Natural killer cell (primary cell): ENCODE measurements around the gene PREX1. TPM values are rescaled to one million over a fixed set of nuclear protein-coding genes. Genes with fewer than 3 reads are reported as not detected.

Experiments
- ATAC-seq, 3 donors: fragments of 150-1000 bp in 2 of 3; fragments of 200-7000 bp in 1 of 3; cut with Tn5 transposase; 1 replicate in 1 of 3; 2 replicates in 2 of 3; pipeline ENCODE4 v1.10.0; 2021; ENCODE audit warnings: mild to moderate bottlenecking in 2 of 3, moderate library complexity in 2 of 3
- DNase-seq, 2 donors: peaks; one replicate each; pipeline versions ENCODE4 v3.0.0 to v3.0.0-alpha.2; 2013 to 2021; ENCODE audit warnings: mixed read lengths in 1 of 2
- H3K27ac ChIP-seq: one replicate; pipeline ENCODE4 v1.5.1; 2013; ENCODE audit warnings: mild to moderate bottlenecking, low read length
- H3K27me3 ChIP-seq: one replicate; pipeline ENCODE4 v1.6.1; 2013; ENCODE audit warnings: low read length; ENCODE audit not compliant: control insufficient read depth, insufficient read depth
- H3K36me3 ChIP-seq: one replicate; pipeline ENCODE4 v1.6.1; 2013; ENCODE audit warnings: low read length; ENCODE audit not compliant: control insufficient read depth, insufficient read depth
- H3K4me1 ChIP-seq: one replicate; pipeline ENCODE4 v1.6.1; 2013; ENCODE audit warnings: low read length; ENCODE audit not compliant: control insufficient read depth, insufficient read depth
- H3K4me3 ChIP-seq: one replicate; pipeline ENCODE4 v1.5.1; 2013; ENCODE audit warnings: low read length
- H3K9me3 ChIP-seq: one replicate; pipeline ENCODE4 v1.6.1; 2013; ENCODE audit warnings: low read length; ENCODE audit not compliant: control insufficient read depth, insufficient read depth
- H3K27ac Mint-ChIP-seq, 2 donors: one replicate each; pipeline ENCODE4 v1.8.0; 2022; ENCODE audit warnings: mild to moderate bottlenecking in 2 of 2, mixed read lengths in 2 of 2, moderate library complexity in 1 of 2
- H3K27me3 Mint-ChIP-seq, 2 donors: one replicate each; pipeline ENCODE4 v1.8.0; 2022; ENCODE audit warnings: low read depth in 2 of 2, mixed read lengths in 2 of 2
- H3K36me3 Mint-ChIP-seq: one replicate; pipeline ENCODE4 v1.8.0; 2022; ENCODE audit warnings: mixed read lengths
- H3K4me1 Mint-ChIP-seq, 2 donors: one replicate each; pipeline ENCODE4 v1.8.0; 2022; ENCODE audit warnings: mixed read lengths in 2 of 2
- H3K4me3 Mint-ChIP-seq: one replicate; pipeline ENCODE4 v1.8.0; 2022; ENCODE audit warnings: mild to moderate bottlenecking, moderate library complexity, mixed read lengths
- H3K9me3 Mint-ChIP-seq, 2 donors: one replicate each; pipeline ENCODE4 v1.8.0; 2022; ENCODE audit warnings: mixed read lengths in 2 of 2
- WGBS: methylation state at CpG from one replicate; pipeline ENCODE4 v1.1.7; 2013; ENCODE audit warnings: missing lambda C conversion rate; ENCODE audit not compliant: insufficient coverage; 5-methylcytosine and 5-hydroxymethylcytosine counted together
- intact Hi-C: fragments of 100-400 bp; cut with micrococcal nuclease; formaldehyde crosslinking; loops from one replicate; pipeline ENCODE4 v1.14.2; 2022
- total RNA-seq, 4 donors: library from RNA; stranded (reverse); fragments of 120-200 nt in 1 of 4; gene quantifications; one replicate each; pipeline versions ENCODE4 v1.2.3 to v1.2.4, GENCODE V29; 2013 to 2022
- TF ChIP-seq, protein P1 (sequence below): fragments of 200-600 bp; IDR thresholded peaks from one replicate; pipeline ENCODE4 v1.8.0; 2022; ENCODE audit warnings: antibody characterized with exemption

The PREX1 gene
- total RNA-seq, 3 donors from 2014 or later (not counting 1 experiment from before 2014, with no cell fraction given) = 382 to 392 (median 389) TPM

GRCh38 chr20:48809673-48810072 is 18.1 kb downstream of the PREX1 start:
- Histone ChIP-seq H3K27me3 (no peaks in the 10 kb centered on the region), H3K9me3 (peaks cover 14% of the 10 kb centered on the region), H3K4me1 (peaks cover 85% of the 10 kb centered on the region), H3K36me3 (peaks cover 31% of the 10 kb centered on the region), H3K4me3 (no peak overlapping the region), H3K27ac (no peak overlapping the region)
- peak overlapping the region; percentile 74 for H3K4me3 Mint-ChIP-seq
- ATAC-seq = no peak
- H3K27me3 Mint-ChIP-seq = no peaks in the 10 kb centered on the region
- intact Hi-C loops = no loop called here
- DNase-seq = no peak
- TF ChIP-seq, protein P1, sequence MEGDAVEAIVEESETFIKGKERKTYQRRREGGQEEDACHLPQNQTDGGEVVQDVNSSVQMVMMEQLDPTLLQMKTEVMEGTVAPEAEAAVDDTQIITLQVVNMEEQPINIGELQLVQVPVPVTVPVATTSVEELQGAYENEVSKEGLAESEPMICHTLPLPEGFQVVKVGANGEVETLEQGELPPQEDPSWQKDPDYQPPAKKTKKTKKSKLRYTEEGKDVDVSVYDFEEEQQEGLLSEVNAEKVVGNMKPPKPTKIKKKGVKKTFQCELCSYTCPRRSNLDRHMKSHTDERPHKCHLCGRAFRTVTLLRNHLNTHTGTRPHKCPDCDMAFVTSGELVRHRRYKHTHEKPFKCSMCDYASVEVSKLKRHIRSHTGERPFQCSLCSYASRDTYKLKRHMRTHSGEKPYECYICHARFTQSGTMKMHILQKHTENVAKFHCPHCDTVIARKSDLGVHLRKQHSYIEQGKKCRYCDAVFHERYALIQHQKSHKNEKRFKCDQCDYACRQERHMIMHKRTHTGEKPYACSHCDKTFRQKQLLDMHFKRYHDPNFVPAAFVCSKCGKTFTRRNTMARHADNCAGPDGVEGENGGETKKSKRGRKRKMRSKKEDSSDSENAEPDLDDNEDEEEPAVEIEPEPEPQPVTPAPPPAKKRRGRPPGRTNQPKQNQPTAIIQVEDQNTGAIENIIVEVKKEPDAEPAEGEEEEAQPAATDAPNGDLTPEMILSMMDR = no peak
- peaks cover 0 to 2% of the 10 kb centered on the region in 2 donors for H3K9me3 Mint-ChIP-seq
- peaks cover 13% of the 10 kb centered on the region for H3K36me3 Mint-ChIP-seq
- peaks cover 45 to 58% of the 10 kb centered on the region in 2 donors for H3K4me1 Mint-ChIP-seq
- H3K27ac Mint-ChIP-seq = peak overlapping the region; percentile 87 to 92
- 32% methylated on average over 4 of the region's 5 CpGs for WGBS

- Mint-ChIP-seq H3K4me3 (peak overlapping the region; percentile 68), H3K9me3 (peaks cover 0 to 2% of the 10 kb centered on the region in 2 donors), H3K36me3 (peaks cover 13% of the 10 kb centered on the region), H3K27me3 (no peaks in the 10 kb centered on the region), H3K4me1 (peaks cover 57 to 70% of the 10 kb centered on the region in 2 donors), H3K27ac (peak overlapping the region; percentile 87 to 92)
- intact Hi-C loops = no loop called here
- peaks cover 14% of the 10 kb centered on the region for H3K9me3 ChIP-seq
- 84% methylated on average over 10 of the region's 10 CpGs for WGBS
- H3K27me3 ChIP-seq = no peaks in the 10 kb centered on the region
- no peak overlapping the region for H3K27ac ChIP-seq
- H3K36me3 ChIP-seq = peaks cover 36% of the 10 kb centered on the region
- ATAC-seq (no peak), DNase-seq (no peak)
- H3K4me1 ChIP-seq = peaks cover 86% of the 10 kb centered on the region
- H3K4me3 ChIP-seq = no peak overlapping the region
- TF ChIP-seq, protein P1 = no peak
These were observed 19.3 kb downstream of the PREX1 start for GRCh38 chr20:48808382-48809034.

DNA sequence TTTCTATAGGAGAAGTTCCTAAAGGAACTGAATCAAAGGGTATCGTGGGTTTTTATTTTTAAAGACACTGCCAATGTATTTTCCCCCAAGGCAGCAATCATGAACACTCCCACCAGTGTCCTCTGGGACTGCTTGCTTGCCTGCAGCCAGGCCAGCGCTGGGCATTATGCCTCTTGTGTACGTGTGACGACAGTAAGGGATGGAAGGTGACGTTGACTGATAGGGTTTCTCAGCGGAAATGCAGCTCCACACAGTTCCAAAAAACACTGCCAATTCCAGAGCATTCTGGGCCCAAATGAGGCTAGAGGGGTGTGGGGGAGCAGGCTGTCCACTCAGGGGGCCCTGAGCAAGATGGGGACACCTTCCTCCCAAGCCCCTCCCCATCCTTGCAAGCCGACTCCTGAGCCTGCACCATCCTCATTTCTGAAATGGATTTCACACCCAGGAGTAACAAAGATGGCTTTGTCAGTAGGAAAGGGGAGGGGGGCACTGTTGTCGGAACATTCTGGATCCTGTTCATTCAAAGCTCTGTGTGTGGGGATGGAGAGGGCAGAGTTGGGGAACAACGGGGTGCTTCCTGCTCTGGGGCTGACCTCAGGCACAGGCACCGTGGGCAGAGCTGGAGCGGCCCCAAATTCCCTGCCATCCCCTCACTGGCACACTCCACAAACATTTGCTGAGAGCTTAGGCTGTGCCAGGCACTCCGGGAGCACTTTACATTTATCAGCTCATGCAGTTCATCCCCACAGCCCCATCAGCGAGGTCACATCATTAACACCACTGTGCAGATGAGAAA is 20.0 kb downstream of the PREX1 start:
- no peak for ATAC-seq
- Mint-ChIP-seq H3K36me3 (peaks cover 13% of the 10 kb centered on the region), H3K27me3 (no peaks in the 10 kb centered on the region), H3K4me1 (peaks cover 61 to 77% of the 10 kb centered on the region in 2 donors), H3K4me3 (no peak overlapping the region), H3K27ac (peak overlapping the region; percentile 87 to 92), H3K9me3 (peaks cover 0 to 2% of the 10 kb centered on the region in 2 donors)
- Histone ChIP-seq H3K4me1 (peaks cover 87% of the 10 kb centered on the region), H3K4me3 (no peak overlapping the region), H3K9me3 (peaks cover 14% of the 10 kb centered on the region), H3K36me3 (peaks cover 32% of the 10 kb centered on the region), H3K27me3 (no peaks in the 10 kb centered on the region), H3K27ac (no peak overlapping the region)
- DNase-seq = no peak
- intact Hi-C loops = no loop called here
- WGBS = 94% methylated on average over 12 of the region's 13 CpGs
- TF ChIP-seq, protein P1 = no peak
